HT1080 (cell line): ENCODE data around the gene SOBP. TPM values are rescaled to one million over a fixed set of nuclear protein-coding genes. Genes with fewer than 3 reads are reported as not detected.
A peak's percentile ranks its signal among the peaks of the same experiment; 100 is the strongest.
"Not testable (repeated sequence)": the region's sequence is repeated elsewhere in the genome, so short reads cannot be mapped to it uniquely, and the experiment has no call there.

Experiments
- DNase-seq: peaks from one replicate; pipeline ENCODE4 v3.0.0-alpha.2; 2015; ENCODE audit warnings: low read depth
- total RNA-seq: library from RNA; depleted of rRNA; stranded (reverse); fragments of >200 nt; shearing (Covaris generic); gene quantifications from 2 replicates; pipeline ENCODE4 v1.2.3, GENCODE V29; 2014

The SOBP gene
- total RNA-seq, 1 experiment from 2014 or later: 1.9 TPM

DNA sequence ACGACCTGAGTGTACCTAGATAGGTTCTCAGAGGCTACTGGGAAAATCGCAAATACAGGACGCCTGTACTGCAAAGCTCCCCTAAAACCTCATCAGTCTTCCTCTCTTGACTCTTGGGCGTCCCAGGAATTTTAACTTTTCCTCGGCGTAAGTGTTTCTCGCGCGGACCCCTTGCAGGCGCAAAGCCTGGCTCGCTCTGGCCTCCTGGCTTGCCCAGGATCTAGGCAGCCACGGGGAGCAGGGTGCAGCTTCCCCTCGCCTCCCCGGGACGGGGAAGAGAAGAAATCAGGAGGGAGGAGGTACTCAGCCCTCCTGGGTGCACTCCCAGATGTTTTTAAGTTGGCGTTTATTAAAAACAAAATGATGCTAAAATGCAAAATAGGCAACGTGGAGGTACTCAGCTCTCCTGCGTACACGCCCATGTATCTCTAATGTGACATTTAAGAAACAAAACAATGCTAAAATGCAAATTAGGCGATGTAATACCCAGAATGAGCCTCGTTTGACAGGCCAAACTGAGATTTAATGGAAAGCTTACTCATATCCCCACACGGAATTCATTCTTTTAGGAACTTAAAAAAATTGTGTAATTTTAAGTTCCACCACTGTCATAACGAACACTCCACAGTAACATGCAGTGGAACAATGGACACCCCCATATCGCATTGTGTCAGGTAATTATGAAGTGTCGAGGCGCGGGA, 1.6 kb upstream of the SOBP start:
- DNase-seq: no peak

DNA sequence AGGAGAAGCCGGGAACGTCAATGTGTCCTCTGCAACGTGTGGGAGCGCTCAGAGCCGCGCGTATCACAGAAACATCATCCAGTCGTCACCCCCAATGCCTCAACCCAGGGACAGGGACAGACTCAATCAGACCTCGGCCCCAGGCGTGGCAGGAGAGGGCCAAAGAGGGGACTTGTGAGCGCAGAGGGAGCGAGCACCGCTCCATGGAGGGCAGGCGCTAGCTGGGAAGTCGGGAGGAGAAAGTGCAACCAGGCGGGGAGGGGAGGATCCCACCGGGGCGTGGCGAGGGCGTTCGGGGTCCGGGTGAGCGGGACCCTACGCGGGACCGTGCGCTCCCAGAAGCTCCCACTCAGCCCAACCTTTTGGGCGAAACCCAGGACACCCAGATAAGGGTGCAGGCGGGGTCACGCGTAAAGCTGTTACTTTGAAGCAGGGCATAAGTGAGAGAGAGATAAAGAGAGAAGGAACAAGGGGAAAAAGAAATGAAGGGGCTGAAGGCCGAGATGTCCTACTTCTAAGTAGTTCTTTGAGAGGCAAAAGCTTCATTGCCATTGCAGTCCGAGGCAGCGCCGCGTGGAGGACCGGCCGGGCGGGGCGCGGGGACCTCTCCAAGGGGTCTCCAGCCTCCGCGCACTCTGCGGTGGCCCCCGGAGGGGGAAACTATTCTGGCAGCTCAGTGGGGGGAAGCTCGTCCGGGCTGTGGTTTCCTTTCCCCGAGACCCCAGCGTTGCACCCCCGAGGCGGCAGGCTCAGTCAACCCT, 862 bp upstream of the SOBP start:
- DNase-seq: no peak

GRCh38 chr6:107490566-107491137, 735 bp downstream of the SOBP start:
- DNase-seq: no peak

DNA sequence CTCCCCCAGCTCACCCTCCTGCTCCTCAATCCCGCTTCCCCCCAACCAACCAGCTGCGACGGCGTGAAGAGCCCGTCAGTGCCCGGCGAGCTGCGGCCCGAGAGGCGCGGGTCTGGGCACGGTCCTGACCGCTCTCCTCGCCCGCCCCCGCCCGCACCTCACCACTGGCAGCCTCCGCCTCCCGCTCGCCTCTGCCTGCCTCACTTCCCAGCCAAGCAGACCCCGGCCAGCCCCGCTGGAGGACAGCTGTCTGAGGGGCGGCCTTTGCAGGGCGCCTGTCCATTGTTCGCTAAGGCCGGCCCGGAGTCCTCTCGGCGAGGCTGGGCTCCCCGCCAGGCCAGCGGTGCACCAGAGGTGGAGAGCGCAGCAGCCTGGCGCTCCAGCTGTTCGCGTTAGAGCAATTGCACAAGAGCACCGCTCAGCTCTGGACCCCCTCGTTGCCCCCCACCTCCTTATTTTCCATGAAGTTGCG, 1.3 kb downstream of the SOBP start:
- peak; percentile 28 for DNase-seq

GRCh38 chr6:107491760-107492660, 2.1 kb downstream of the SOBP start:
- peak; percentile 42 for DNase-seq

DNA sequence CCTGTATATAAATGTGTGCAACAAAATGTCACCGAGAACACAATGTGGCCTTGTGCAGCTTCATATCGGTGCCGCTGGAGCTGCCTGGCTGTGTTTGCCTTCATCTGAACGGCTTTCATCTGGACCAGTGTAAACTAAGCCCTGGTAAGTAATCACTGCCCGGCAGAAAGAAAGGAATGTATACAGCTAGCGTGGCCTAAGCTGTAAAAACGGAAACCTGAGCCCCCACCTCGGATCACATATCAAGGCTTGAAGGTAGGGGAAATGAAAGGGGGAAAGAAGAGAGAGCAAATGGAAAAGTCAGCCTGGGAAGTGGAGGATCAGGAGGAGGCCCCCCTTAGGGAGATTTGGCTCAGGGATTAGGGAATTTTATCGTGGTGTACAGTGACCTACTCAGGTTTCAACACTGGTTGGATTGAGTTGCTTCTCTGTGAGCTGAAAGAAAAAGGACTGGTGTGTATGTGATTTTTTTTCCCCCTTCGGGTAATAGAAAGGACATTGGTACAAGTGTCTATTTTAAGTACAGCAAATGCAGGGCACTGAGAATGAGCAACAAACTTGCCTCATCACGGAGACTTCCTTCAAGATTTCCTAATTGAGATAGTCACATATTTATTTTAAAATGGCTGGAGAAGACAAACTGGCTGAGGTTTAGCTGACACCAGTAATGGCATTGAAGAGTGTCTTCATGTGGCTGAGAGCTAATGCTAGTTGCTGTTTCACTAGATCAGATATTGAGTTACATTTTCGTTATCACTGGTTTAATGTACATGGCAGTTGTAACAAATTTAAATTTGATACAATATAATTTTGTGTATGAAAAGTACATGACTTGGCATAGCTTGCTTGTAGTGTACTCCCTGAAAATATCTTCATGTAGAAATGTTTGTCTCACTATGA, 3.5 kb downstream of the SOBP start:
- peak; percentile 62 for DNase-seq

- DNase-seq: peak; percentile 78
These were observed 5.3 kb downstream of the SOBP start for GRCh38 chr6:107495196-107495643.

DNA sequence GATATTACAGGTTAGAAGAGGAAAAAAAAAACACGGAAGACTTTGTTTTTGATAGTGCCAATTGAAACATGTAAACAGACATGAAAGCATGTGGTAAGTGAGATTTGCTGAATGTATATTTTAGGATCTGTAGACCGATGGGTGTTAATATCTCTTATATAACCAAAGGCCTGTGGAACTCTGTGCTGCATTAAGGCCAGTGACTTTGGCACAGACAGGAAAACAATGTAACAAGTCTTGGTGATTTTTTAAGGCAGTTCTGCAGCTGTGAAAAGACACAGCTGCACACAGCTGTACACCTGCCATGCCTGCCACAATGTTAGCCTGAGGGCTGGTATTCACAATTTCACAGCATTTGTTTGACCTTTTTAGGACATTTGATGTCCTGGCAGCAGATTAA, 6.1 kb downstream of the SOBP start:
- DNase-seq: no peak

- no peak for DNase-seq
These were observed 7.2 kb downstream of the SOBP start for GRCh38 chr6:107496892-107497684.

DNA sequence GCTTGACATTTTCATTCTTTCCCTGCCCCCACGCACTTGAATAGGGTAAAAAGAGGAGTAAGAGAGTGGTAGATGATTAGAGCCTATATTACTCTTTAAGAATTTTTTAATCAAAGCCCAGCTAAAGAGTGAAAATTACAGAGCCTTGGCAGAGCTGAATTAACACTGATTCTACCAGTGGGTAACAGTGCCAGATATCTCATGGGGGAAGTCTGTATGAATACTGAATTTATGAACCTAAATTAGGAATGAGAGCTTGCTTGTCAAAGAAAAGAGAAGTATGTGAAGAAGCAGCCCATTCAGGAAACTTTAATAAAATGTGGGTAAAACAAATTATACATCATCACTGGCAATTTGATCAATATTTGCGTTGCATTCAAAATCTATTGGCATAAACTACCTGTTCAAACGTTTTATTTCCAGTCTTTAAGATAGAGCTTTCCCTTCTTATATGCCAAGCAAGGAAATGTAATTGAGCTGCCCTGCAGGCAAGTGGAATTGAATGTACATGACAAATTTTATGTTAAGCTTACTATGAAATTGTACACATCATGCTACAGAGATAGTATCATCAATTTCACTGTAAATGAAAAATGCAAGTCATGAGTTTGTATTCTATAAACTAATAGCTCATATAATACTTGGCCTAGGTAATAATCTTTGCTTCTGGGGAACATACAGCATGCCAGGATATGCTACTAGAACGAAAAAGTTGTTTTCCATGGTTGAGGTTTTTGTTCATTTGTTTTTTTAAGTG, 14.5 kb downstream of the SOBP start:
- no peak for DNase-seq

- no peak for DNase-seq
These were observed 16.2 kb downstream of the SOBP start for GRCh38 chr6:107506145-107506544.

DNA sequence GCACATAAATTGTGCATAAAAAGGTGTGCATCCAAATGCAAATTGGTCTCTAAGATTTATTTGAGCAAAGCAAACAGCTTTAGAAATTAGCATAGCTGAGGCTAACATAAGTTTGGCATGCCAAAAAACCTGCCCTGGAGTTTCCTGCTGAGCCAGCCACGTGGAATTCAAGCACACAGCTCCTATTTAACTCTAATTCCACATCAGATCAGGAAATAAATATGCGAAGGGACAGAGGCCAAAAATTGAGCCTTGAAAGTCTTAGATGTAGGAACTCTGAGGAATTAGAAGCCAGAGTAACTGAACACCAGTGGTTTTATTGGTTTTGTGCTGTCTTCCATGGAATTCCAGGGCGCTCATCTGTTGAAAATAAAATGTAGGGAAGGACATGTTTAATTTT, 19.6 kb downstream of the SOBP start:
- DNase-seq: no peak

GRCh38 chr6:107510108-107510507, 20.2 kb downstream of the SOBP start:
- DNase-seq: no peak

- no peak for DNase-seq
These were observed 21.6 kb downstream of the SOBP start for GRCh38 chr6:107511511-107511993.

- no peak for DNase-seq
These were observed 23.3 kb downstream of the SOBP start for GRCh38 chr6:107513214-107513613.

- no peak for DNase-seq
These were observed 26.0 kb downstream of the SOBP start for GRCh38 chr6:107515955-107516354.

GRCh38 chr6:107517274-107517673, 27.4 kb downstream of the SOBP start:
- no peak for DNase-seq

- not testable (repeated sequence) for DNase-seq
These were observed 29.3 kb downstream of the SOBP start for GRCh38 chr6:107519224-107519623.
